SHP77 treated with DMSO at 0.1 percent for 48 hours (cell line): ENCODE results near the gene SUMF1.

Source experiments
- DNase-seq: peaks from one replicate; lab custom pipeline; 2025; lab: John Stamatoyannopoulos, UW

The SUMF1 gene

GRCh38 chr3:4380013-4380412 is 87.1 kb downstream of the SUMF1 start:
- DNase-seq, result no peak

GRCh38 chr3:4376499-4376898 is 90.6 kb downstream of the SUMF1 start:
- DNase-seq, result no peak

GRCh38 chr3:4375911-4376310 is 91.2 kb downstream of the SUMF1 start:
- DNase-seq, result no peak

GRCh38 chr3:4373669-4374068 is 93.4 kb downstream of the SUMF1 start:
- DNase-seq, result no peak

- DNase-seq, result no peak
Observed at GRCh38 chr3:4362523-4362922, 104.5 kb downstream of the SUMF1 start.

GRCh38 chr3:4360817-4361216 is 106.3 kb downstream of the SUMF1 start:
- DNase-seq, result no peak

GRCh38 chr3:4359805-4360502 is 107.1 kb downstream of the SUMF1 start:
- DNase-seq, result no peak

GRCh38 chr3:4358273-4358672 is 108.8 kb downstream of the SUMF1 start:
- DNase-seq, result no peak

GRCh38 chr3:4356546-4357410 is 110.3 kb downstream of the SUMF1 start:
- no peak for DNase-seq

GRCh38 chr3:4356220-4356540 is 110.9 kb downstream of the SUMF1 start:
- DNase-seq, result no peak

GRCh38 chr3:4355401-4356219 is 111.5 kb downstream of the SUMF1 start:
- no peak for DNase-seq

GRCh38 chr3:4351872-4352271 is 115.2 kb downstream of the SUMF1 start:
- DNase-seq, result no peak

- DNase-seq, result no peak
Observed at GRCh38 chr3:4351164-4351855, 115.8 kb downstream of the SUMF1 start.

GRCh38 chr3:4350789-4351163 is 116.3 kb downstream of the SUMF1 start:
- DNase-seq, result peak; percentile 19

- DNase-seq, result no peak
Observed at GRCh38 chr3:4343258-4343657, 123.8 kb downstream of the SUMF1 start.

GRCh38 chr3:4341336-4341675 is 125.8 kb downstream of the SUMF1 start:
- DNase-seq, result no peak

- DNase-seq, result no peak
Observed at GRCh38 chr3:4340411-4341335, 126.4 kb downstream of the SUMF1 start.

GRCh38 chr3:4340077-4340410 is 127.0 kb downstream of the SUMF1 start:
- DNase-seq, result no peak

- DNase-seq, result no peak
Observed at GRCh38 chr3:4338751-4339150, 128.3 kb downstream of the SUMF1 start.

- no peak for DNase-seq
Observed at GRCh38 chr3:4336850-4337546, 130.1 kb downstream of the SUMF1 start.
